SHP77 (cell line): ENCODE measurements around the gene PTPN12.
"Not testable (repeated sequence)": the region's sequence is repeated elsewhere in the genome, so short reads cannot be mapped to it uniquely, and the experiment has no call there.

Source experiments
- DNase-seq, 2 experiments: peaks; one replicate each; lab custom pipeline; 2025; lab: John Stamatoyannopoulos, UW

Gene PTPN12

DNA sequence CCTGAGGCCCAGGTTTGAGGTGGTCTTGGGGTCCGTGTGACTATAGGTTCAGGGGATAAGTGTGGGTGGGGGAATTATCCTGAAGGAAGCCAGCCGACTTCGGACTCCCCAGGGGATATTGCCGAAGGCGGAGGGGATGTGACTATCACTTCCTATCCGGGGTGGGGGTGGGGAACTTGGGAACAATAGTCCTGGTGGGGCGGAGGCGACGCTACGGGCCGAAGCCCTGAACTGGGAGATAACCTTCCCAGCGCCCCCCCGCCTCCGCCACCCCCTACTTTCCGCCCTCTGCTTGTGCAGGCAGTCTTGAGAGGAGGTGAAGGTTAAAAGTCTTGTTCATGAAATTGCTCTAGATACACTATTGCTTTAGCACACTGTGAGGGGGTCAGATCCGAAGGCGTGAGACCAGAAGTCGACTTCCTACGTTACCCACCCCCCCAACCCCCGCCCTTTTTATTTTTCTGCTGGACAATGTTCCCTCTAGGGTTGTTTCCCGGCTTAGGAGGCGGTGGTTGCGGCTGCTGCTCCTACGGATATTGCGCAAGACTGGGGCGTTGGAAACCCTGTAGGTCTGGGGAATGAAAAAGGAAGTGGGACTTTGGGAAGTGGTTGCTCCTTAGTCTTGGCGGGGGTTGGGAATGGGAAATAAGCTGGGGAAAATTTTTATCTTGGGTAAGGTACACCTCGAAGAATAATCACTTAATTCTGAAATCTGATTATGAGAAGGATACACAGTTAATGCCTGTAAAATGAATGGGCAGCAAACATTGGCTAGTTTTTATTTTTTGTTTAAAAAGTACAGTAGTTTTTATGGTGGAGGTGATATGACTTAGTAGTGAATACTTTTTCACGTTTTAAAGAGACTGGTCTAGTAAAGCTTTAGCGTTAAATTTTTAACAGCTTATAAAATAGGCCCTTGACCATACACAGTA is 1.5 kb downstream of the PTPN12 start:
- peak; percentile 79 to 88 for DNase-seq

GRCh38 chr7:77540402-77540822 is 3.3 kb downstream of the PTPN12 start:
- DNase-seq, result no peak

DNA sequence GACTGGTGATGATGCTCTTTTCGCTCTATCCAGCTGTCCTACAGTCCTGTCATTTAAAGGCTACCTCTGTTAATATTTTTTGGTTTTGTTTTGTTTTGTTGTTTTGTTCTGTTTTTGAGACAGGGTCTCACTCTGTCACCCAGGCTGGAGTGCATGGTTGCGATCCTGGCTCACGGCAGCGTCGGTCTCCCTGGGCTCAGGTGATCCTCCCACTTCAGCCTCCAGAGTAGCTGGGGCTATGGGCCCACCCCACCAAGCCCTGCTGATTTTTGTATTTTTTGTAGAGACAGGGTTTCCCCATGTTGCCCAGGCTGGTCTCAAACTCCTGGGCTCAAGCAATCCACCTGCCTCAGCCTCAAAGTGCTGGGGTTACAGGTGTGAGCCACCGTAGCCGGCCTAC is 3.9 kb downstream of the PTPN12 start:
- not testable (repeated sequence) for DNase-seq

GRCh38 chr7:77542409-77542808 is 5.3 kb downstream of the PTPN12 start:
- DNase-seq, result no peak

- no peak for DNase-seq
Measured at GRCh38 chr7:77542895-77543294, 5.8 kb downstream of the PTPN12 start.

- DNase-seq, result no peak
Measured at GRCh38 chr7:77543910-77544309, 6.8 kb downstream of the PTPN12 start.

DNA sequence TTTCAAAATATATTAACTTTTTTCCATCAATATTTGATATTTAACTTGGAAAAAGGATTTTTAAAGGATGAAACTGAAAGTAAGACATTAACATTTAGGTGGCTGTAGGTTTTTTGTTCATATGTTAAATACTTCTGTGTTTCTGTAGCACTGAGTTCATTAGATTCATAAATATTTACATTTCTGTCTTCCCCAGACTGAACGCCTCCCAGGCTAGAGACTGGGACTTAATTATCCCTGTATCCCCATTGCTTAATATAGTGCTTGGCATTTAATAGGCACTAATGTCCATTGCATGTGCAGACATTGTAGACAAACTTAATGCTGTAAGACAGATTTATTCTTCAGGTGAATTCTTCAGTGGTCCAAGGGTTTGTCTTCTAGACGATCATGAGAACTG is 7.4 kb downstream of the PTPN12 start:
- no peak for DNase-seq

- DNase-seq, result no peak
Measured at GRCh38 chr7:77548206-77548605, 11.1 kb downstream of the PTPN12 start.

DNA sequence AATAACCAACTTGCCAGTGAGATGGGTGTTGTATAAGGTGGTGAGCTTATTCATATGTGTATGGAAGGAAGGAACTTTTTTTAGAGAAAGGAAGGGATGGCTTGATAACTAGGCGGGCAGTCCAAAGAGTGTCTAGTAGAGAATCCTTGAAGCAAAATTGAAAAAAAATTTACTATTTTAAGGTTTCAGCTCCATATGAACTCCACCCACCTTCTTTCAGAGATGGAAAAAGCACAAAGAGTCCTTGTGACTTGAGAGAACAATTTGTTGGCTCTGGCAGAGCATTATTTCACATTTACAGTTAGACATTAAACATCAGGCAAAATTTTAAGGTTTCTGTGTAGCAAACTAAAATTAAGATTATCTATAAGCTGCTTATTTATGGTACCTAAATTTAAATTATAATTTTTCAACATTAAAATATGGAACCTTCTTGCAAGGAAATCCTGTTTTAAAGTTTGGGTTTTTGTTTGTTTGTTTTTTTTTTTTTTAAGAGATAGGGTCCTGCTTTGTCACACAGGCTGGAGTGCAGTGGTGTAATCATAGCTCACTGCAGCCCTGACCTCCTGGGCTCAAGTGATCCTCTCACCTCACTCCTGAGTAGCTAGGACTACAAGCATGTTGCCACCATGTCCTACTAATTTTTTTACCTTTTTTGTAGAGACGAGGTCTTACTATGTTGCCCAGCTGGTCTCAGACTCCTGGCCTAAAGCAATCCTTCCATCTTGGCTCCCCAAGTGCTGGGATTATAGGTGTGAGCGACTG is 12.2 kb downstream of the PTPN12 start:
- DNase-seq, result no peak

GRCh38 chr7:77550586-77550985 is 13.5 kb downstream of the PTPN12 start:
- DNase-seq, result no peak

- DNase-seq, result no peak
Measured at GRCh38 chr7:77553123-77553522, 16.0 kb downstream of the PTPN12 start.

DNA sequence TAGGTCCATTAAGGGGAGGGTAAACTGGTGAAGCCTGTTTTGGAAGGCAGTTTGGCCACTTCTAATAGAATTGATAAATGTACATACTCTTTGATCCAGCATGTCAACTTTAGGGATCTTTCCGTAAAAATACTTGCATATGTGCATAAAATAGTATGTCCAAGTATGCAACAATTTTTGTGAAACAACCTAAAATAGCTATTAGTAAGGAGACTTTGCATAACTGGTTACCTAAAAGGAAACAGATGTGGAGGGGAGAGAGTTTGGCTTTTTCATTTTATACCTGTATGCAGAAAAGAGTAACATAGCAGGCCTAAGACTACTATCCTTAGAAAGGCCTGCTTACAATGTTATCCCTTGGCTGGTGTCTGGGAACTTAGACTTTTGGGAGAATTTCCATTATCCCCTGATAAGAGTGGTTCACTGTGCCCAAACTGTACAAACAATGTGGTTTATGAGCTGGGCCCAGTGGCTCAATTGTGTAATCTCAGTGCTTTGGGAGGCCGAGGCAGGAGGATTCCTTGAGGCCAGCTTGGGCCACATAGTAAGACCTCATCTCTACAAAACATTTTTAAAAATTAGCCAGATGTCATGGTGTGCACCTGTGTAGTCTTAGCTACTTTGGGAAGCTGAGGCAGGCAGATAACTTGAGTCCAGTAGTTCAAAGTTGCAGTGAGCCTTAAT is 21.3 kb downstream of the PTPN12 start:
- DNase-seq, result no peak

GRCh38 chr7:77561352-77561751 is 24.3 kb downstream of the PTPN12 start:
- DNase-seq, result no peak

DNA sequence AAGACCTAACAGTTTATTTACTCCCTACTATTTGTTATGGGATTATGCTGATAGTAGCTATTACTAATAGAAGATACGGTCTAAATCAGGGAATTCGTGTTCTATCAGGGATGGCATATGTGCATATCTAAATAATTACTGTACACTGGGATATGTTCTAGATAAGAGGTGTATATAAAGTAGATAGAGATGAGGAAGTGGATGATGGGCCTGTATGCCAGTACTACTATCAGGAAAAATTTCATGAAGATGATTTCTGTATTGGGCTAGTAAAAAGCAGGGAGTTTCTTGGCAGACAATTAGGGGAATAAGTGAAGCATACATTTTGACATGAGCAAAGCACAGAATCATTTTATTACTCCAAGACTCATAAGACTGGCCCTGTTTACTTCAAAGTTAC is 26.2 kb downstream of the PTPN12 start:
- no peak for DNase-seq

GRCh38 chr7:77565917-77566316 is 28.8 kb downstream of the PTPN12 start:
- no peak for DNase-seq

GRCh38 chr7:77566421-77566820 is 29.3 kb downstream of the PTPN12 start:
- no peak for DNase-seq

DNA sequence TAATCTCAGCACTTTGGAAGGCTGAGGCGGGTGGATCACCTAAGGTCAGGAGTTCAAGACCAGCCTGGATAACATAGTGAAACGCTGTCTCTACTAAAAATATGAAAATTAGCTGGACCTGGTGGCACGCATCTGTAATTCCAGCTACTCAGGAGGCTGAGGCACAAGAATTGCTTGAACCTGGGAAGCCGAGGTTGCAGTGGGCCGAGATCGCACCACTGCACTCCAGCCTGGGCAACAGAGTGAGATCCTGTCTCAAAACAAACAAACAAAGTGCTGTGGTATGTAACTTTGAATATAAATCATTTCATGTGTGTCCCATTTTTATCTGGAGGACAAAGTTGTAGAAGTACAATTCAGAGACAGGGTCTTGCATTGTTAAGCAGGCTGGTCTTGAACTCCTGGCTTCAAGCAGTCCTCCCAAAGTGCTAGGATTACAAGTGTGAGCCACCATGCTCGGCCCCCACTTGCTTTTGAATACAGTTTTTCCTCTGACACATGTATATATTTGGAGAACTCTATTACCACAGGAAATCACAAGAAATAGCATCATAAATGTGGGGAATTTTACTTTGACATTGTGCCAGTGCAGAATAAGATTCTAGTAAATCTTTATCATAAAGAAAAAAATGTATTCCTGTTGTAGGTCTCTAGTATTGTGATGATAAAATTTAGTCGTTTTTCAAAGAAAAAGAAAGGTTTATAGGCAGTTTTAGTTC is 32.6 kb downstream of the PTPN12 start:
- no peak for DNase-seq

- no peak for DNase-seq
Measured at GRCh38 chr7:77570330-77571011, 33.4 kb downstream of the PTPN12 start.

GRCh38 chr7:77571801-77572200 is 34.7 kb downstream of the PTPN12 start:
- DNase-seq, result no peak

GRCh38 chr7:77575187-77575586 is 38.1 kb downstream of the PTPN12 start:
- no peak for DNase-seq

GRCh38 chr7:77576856-77577255 is 39.8 kb downstream of the PTPN12 start:
- no peak for DNase-seq
